GM18858 (cell line): Measurements from ENCODE around the gene DRC1.
"Not testable (repeated sequence)": the region's sequence is repeated elsewhere in the genome, so short reads cannot be mapped to it uniquely, and the experiment has no call there.

Source experiments
- ATAC-seq: cut with Tn5 transposase; IDR thresholded peaks from one replicate; pipeline ENCODE4 v1.9.1; 2021; ENCODE audit not compliant: unreplicated experiment

DRC1 gene

DNA sequence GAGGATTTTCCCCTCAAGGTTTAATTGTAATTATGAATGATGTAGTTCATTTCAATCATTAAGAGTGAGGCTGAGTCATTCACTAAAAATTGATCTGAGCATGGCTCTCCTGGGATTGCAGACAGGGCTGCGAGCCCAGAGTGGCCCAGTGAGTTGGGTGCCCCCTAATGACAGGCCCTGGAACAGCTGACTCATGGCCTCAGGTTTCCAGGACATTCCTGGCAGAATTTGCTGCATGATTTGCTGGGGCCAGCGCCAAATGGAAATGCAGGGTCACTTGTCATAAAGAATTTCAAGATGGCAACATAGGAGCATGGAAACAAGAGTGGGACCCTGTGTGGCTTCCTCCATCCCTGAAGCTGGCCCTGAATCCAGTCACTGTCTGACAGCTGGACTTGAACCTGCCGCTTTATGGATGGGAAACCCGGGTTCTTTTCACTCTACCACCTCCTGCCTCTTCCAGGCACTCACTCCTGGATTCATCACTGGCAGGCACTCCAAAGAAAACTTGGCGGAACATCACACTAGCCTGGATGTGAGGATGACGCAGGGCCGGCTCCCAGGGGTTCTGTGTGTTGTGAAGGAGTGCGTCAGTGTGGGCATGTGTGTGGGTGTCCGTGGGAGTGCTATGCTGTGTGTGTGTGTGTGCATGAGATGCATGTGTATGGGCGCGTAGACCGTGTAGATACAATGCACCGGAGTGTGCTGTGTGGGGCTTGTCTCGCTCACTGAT lies 61.0 kb downstream of the DRC1 start:
- ATAC-seq, result no peak

DNA sequence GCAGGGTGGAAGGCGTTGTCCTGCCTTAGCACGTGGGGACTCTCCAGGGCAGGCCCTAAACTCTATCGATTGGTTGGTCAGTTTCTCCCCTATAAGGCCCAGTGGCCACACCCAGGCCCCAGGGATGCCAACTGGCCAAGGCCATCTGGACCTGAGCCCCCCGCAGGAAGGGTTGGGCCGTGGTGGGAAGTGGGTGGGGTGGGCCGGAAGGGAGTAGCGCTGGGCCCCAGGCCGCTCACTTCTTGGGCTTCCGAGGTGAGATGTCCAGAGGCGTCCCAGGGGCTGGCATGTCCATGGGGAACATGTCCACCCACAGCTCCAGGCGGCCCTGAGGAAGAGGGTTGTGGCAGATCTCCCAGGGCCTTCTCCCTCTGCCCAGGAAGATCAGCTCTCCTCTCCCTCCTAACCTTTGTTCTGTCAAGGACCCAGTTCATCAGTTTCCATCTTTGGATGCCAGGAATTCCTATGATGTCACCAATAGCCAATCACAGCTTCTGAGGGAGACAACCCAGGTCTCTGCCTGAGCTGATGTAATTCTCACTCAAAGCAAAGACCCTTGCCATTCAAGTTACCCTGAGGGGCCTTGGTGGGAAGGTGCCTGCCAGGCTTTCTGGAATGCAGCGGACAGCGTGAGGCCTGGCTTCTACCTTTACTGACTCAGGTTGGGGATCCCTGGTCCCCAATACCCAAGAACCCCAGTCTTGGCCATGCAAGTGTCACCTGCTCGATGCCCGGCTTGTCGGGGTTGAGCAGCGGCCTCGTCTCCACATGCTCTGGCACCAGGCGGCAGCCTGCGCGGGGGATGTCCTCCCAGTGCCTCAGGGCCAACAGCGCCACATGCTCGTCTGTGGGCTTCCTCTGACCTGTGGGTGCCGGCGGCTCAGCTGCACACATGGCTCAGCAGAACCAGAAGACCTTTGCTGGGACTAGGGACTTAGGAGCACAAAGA lies 61.8 kb downstream of the DRC1 start:
- ATAC-seq, result no peak

DNA sequence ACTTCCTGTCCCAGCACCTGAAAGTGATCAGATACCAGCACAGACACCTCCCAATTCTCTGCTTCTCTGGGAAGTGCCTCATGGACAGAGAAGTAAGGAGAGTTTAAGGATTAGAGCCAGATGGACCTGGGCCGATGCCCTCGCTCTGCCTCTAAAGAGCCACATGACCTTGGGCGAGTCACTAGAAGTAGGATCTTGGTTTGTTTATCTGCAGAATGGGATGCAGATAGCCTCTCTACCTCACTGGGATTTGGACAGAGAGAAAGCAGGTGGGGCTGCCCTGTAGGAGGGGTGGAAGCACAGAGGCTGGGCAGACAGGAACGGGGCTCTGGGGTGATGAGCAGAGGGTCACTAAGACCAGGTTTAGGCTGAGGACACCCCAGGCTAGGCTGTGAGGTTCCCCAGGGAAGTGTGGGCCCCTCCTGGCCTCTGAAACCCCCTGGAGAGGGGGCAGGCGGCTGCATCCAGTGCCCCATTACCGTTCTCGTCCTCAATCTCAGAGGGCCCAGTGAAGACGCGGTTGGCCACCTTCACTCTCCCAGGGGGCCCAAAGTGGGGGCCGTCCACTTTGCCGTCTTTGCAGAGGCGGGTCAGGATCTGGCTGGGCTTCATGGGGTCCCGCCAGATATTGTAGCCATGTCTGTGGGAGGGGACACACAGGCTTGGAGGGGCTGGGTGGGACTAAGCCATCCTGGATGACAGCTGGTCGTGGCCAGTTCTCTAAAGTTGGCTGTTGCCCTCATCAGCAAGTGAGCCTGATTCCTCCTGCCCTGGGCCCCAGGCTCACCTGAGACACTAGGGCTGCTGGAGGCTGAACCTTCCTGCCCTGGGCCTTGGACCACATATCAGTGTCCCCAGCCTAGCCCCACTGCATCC lies 62.9 kb downstream of the DRC1 start:
- no peak for ATAC-seq

DNA sequence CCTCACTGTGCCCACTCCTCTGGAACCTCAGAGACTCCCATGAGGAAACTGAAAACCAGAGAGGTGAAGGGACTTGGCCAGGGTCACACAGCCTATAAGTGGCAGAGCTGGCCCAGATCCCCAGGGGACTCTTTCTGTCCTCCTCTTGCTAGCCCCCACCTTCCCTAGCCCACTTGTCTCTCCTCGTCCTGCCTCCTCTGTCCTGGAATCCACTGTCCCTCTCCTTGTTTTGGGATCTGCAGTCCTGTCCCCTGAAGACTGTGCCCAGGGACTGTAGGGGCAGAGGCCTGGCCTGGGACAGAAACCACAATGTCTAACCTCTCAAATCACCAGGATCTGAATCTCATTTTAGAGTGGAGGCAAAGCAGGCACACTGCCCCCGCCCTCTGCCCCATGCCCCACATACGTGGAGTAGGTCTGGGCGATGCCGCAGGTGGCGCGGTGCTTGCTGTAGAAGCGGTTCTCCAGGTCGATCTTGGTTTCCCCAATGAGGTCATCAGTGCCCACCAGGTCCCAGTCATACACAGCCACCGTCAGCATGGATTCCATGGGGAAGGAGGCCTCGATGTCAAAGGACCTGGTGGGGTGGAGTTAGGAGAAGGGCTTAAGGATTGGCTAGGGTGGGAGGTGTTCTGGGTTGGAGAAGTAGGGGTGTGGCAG lies 63.7 kb downstream of the DRC1 start:
- ATAC-seq, result no peak

- ATAC-seq, result no peak
These were observed 64.3 kb downstream of the DRC1 start for GRCh38 chr2:26465981-26466471.

DNA sequence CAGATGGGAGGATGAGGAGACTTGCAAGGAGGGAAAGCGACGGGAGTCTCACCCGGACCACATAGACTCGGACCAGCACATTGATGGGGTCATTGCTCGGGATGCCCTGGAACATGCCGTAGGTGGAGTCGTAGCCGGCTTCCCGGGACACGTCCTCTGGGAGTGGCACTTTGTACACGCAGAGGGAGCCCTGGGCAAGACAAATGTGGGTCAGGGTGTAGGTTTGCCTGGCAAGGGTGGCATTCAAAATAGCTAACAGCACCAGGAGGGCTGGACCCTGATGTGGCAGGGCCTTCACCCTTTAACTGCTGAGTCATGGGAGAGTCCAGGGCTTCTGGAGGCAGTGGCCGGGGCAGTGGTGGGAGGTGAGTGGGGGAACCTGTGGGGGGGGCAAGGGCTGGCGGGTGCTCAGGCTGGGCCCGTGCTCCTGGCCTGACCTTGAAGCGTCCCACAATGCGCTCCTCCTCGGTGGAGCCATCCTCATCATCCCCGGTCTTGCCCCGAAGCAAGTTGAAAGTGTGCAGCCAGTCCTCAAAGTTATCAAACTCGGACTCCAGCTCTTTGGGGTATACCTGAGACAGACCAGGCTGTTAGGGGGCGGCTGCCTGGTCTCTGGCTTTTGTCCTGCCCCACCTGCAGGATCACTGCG lies 65.1 kb downstream of the DRC1 start:
- ATAC-seq, result no peak

GRCh38 chr2:26468544-26468943 lies 66.8 kb downstream of the DRC1 start:
- ATAC-seq, result not testable (repeated sequence)

DNA sequence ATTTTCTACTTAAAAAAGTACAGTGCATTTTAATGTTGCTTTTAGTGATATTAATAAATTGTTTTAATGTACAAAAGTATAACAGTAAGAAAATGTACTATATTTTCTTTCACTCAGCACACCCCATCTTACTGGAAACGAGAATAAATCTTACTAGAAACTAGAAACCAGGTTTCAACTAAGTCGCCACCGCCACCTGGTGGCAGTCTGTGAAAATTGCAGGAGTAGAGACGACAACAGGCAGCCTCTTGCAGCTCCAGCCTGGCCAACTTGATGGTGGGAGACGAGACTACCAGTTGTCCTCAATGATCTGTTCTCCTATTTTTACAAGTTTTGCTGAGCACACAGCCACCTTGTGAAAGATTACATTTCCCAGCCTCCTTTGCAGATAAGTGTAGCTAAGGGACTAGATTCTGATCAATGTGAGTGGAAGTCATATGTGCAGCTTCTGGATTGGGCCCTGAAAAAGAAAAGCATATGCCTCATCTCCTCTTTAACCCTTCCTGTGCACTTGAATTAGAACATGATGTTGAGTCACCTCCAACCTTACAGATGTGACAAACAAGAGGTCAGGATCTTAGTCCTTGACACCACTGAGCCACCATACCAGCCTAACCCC lies 67.5 kb downstream of the DRC1 start:
- no peak for ATAC-seq

DNA sequence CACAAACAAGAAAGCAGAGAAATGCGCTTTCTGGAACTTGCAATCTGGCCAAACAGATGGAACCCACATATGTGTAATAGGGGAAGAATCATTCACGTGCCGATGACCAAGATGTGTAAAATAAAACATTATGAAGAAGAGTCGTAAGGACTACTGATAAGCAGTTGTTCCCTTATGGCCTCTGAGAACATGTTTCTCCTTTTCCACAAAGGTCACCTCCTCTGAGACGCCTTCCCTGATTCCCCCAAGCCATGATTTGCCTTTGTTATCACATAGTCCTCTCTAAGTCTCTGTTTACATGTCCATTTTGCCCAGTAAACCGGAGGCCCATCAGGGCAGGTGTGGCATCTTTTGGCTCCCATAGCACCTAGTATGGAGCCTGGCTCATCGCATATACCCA lies 68.2 kb downstream of the DRC1 start:
- no peak for ATAC-seq

DNA sequence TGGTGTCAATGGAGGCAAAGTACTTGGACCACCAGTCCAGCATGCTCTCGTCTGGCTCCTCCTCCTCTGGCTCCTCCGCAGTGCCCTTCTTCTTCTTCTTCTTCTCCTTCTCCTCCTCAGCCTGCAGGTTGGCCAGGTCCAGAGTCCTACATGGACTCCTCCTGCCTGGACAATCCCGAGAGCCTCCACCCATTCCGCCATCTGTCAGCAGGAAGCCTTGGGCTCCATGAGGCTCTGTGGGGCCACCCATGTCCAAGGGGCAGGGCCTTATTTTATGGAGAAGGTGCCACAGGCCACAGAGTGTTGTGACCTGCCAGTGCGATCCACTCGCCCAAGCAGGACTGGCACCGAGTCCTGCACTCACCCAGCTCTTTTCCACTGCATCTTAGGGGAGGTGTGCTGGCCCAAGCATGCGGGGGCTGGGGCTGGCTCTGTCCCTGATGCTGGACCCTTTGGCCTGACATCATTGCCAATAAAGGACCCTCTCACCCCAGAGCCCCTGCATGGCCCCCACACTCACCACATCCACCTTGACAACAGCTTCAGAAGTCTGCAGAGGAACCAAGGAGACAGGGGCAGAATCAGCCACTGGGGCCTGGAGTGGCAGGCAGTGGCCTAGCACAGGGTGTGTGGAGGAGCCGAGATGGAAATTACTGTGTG lies 69.0 kb downstream of the DRC1 start:
- ATAC-seq, result no peak

DNA sequence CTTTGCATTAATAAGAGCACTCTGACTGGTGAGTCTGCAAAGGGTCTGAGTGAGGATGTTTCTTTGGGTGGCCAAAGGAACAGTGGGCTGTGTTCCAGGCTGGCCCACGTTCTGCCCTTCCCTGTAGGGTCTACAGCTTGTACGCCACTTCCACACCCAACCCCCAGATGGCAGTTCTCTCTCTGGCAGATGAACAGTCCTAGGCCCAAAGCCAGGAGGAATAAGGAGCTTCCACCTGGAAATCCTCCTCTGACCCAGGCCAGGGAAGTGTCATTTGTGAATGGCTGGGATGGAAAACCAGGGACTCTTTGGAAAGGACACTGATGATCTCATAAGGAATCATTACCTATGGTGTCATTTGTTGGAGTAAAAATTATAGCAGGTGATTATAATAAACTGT lies 69.6 kb downstream of the DRC1 start:
- no peak for ATAC-seq

GRCh38 chr2:26471766-26472706 lies 70.3 kb downstream of the DRC1 start:
- no peak for ATAC-seq

- ATAC-seq, result no peak
These were observed 71.3 kb downstream of the DRC1 start for GRCh38 chr2:26472821-26473655.

DNA sequence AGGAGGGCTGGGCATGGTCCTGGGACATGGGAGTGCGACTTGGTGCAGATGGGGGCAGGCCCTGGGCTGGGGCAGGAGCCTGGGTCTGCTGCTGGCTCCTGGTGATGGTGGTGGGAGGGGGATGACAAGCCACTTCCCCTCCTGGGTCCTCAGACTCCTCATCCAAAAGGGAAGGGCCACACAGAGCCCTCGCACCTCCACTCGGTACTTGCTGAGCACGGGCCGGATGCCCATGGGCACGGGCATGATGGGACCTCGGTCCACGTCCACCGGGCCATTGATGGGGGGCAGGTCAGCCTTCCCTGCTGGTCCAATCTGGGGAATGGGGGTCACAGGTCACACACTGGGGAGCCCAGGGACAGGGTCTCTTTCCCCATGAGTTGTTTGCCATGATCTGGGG lies 72.1 kb downstream of the DRC1 start:
- ATAC-seq, result no peak

GRCh38 chr2:26474261-26474785 lies 72.6 kb downstream of the DRC1 start:
- ATAC-seq, result no peak

DNA sequence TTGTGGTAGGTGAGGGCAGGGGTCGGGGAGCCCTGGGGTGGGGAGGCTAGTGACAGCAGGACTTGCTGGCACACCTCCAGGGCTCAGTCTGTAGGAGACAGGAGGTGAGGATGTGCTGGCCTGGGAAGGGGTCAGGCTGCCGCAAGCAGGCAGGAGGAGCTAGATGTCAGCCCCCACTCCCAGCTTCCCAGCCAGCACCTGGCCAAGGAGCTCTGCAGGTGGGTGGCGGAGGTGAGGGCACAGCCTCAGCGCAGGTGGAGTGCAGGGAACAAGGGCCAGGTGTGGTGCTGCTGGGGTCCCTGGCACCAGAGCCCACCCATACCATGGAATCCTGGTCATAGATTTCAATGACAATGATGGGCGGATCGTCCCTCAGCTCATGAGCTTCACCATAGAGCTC lies 73.3 kb downstream of the DRC1 start:
- no peak for ATAC-seq
